ENCODE results near the gene PPEF2.

Gene PPEF2

DNA sequence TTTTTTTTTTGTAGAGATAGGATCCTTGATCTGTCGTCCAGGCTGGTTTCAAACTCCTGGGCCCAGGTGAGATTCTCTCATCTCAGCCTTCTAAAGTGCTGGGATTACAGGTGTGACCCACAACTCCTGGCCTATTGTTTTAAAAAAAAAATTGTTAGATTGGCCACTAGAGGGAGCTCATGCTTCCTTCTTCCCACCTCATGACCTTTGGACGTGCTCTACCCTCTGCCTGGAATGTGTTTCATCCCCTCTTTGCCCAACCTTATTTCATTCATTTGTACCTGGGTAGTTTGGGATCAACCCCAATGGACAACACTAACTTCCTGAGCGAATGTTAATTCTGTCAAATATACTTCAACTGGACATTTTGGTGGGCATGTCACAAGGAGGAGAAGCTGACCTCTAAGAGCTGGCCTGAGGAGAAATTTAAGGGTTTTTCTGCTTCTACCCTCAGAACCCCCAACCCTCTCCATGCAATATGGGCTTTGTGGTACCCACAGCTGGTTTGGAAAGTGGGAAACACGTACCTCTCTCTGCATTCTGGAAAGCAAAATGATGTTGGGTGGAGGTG is 6.4 kb downstream of the PPEF2 start:
- no peak for FAIRE-seq

DNA sequence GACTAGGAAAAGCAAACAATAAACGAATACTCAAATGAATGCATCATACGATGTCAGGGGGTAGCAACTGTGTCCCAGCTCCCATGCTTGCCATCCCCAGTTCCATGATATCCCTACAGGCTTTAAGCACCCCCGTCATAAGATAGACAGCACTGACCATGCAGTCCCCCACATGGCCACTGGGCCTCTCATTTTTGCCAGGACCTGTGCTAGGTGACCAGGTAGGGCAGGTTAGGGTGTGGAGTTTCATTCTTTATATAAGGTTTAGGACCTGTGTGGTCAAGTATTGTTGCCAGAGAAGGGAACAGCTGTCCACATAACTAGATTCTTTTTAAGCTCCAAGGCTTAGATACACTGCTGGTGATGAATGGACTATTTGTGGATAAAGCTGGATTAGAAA is 9.7 kb downstream of the PPEF2 start:
- FAIRE-seq = no peak

DNA sequence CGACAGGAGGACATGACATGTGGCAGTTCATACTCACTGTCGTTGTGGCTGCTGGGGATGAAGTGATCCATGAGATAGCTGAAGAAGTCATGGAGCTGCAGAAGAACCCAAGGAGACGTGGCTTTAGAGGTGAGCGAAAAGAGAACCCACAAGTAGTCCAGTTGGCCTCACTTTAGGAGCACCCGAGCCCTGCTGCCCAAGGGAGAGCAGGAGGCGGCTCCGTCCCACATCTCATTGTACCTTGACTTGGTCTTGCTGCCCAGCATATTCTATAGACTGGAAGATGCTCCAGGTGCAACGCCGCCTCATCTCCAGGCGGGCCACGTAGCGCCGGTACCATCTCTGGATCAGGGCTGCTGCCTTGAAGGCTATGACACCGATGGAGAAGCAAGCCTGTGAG is 10.6 kb downstream of the PPEF2 start:
- no peak for FAIRE-seq

DNA sequence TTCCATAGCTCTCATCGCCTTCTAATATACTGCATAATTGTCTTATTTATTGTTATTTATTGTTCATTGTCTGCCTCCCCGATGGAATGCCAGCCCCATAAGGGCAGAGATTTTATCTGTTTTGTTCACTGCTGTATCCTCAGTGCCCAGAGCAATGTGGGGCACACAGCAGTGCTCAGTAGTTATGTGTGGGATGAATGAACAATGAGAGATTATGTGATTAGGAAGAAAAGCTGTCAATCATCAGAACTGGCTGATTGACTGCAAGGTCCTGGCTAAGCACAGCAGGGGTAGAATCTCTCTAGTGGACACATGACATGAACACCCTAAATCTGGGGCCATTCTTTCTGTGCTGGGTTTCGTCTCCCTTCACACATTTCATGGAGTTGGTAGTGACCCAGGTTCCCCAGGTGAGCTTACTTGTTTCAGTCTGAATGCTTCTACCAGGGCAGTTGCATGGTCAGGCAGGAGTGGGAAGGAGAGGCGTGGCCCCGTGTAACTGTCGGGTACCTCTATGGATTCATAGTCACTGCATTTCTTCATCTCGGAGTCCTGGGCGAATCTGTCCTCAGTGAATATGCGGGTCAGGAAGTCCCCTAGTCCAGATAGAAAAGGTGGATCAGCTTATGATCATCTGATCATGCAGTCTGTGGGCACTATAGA is 12.6 kb downstream of the PPEF2 start:
- no peak for FAIRE-seq

DNA sequence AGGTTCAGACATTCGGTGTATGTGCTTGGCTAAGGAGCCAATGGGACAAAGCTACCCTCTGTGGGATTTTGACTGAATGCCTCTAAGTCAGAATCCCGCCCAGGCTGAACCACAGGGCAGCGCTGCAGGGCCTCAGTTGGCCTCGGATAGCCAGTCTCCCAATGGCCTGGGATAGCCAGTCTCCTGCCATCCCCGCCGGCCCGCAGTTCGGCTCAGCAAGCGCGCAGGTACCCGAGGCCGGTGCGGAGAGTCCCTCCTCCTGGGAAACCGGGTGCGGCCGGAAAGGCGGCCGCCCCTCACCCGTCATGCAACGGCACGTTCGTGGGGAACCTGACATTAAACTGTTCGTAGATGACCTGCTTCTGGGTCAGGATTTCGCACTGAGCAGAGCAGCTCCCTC is 16.1 kb downstream of the PPEF2 start:
- no peak for FAIRE-seq

DNA sequence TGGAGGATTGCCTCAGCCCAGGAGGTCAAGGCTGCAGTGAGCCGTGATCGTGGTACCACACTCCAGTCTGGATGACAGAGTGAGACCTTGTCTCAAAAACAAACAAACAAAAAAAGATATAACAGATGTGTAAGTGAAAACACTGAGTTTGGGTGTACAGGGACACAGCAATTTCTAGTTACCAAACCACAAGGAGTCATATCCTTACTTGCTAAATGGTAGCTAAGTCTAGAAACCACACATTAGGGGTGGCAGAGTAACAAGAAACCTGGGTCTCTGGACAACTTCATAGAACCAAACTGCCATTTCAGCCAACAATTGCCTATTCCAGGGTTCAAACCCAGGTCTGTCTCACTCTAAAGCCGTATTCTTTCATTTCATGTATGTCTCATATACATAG is 20.8 kb downstream of the PPEF2 start:
- FAIRE-seq = no peak

GRCh38 chr4:75880278-75880677 is 22.0 kb downstream of the PPEF2 start:
- no peak for FAIRE-seq

- no peak for FAIRE-seq
These were observed 24.0 kb downstream of the PPEF2 start for GRCh38 chr4:75878246-75878756.

DNA sequence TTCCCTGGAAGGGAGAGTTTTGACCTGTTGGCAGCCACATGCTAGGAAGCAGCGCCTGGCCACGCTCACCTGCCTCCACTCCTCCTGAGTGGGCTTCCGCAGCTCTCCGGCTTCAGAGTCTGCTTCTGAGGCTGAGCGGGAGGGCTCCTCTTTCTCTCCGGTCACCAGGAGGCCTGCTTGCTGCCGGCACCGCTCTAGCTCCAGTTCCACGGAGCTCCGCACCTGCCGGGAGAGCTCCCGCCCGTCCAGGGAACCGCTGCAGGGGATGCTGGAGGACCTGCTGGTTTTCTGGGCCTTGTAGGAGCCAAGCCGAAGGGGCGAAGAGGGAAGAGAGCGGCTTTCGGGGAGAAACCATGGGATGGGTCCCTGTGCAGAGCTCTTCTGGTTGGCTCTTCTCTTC is 26.0 kb downstream of the PPEF2 start:
- no peak for FAIRE-seq

DNA sequence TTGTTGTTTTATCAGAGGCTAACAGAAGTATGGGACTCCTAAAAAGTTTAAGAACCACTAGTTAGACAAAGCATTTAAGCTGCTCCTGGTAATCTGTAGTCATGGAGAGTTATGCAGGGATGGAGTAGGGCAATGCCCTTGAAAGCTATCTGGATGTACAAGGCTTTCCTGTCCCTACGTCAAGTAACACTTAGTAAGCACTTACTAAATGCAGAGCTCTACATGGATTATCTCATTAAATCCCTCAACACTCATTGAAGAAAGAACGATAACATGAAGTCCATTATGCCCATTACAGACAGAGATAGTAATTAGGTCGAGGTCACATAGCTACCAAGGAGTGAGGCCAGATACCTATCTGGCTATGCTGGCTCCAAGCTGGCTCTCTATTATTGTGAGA is 33.2 kb downstream of the PPEF2 start:
- no peak for FAIRE-seq

- FAIRE-seq = no peak
These were observed 35.1 kb downstream of the PPEF2 start for GRCh38 chr4:75867130-75867529.

DNA sequence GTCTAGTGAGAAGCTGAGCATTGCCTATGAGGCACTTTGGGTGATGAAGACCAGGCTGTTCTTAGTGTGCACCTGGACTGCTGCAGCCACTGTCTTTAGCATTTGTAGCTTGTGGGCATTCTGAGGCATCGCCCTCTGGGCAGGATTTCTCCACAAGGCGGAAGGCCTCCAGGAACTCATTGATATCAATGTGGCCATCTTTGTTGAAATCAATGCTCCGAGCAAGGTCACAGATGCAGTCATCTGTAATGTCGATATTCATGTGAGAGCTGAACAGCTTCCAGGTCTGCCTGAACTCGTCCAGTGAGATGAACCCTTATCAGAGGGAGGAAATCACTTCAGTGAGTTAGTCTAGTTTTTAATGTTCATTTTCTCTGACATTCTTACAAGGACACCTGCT is 41.6 kb downstream of the PPEF2 start:
- FAIRE-seq = no peak

- FAIRE-seq = no peak
These were observed 43.5 kb downstream of the PPEF2 start for GRCh38 chr4:75858721-75859120.

- FAIRE-seq = no peak
These were observed 52.8 kb downstream of the PPEF2 start for GRCh38 chr4:75849461-75849860.

DNA sequence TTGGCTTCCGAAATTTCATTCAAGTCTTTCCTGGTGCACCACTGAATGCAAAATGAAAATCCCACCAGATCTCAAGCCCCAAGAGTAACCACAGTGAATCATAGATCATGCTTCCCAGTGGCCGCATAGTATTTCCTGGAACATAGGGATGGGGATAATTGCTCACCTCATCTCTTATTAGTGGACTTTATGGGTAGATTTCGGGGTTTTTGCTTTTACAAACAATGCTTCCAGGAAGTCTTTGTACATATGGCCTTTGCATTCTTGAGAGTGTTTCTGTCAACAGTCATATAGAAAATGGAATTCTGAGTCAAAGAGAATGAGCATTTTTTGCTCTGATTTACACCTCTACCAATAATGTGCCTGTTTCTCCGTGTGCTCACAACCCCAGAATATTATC is 53.4 kb downstream of the PPEF2 start:
- FAIRE-seq = no peak

- peak; percentile 11 for FAIRE-seq
These were observed 54.0 kb downstream of the PPEF2 start for GRCh38 chr4:75848171-75848760.

- no peak for FAIRE-seq
These were observed 56.3 kb downstream of the PPEF2 start for GRCh38 chr4:75845992-75846391.

DNA sequence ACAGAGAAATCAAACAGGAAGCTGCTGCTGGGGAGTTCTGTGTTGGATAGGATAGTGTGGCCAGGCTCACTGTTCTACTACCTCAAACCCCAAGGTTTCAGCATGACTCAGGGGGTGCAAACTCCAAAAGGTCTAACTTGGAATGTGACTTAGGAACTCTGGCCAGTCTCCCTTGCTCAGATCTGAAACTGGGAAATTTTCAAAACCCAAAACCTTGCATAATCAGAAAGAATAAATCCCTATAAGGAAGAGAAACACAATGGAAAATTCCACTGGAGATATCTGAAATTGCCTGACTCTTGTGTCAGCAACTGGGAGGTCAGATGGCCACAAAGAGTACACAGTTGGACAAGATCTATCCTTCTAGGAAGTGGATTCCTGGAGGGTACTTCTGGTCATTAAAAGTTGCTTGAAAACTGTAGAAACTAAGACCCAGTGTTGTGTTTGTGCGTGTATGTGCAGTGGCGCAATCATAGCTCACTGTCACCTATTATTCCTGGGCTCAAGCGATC is 58.0 kb downstream of the PPEF2 start:
- no peak for FAIRE-seq

DNA sequence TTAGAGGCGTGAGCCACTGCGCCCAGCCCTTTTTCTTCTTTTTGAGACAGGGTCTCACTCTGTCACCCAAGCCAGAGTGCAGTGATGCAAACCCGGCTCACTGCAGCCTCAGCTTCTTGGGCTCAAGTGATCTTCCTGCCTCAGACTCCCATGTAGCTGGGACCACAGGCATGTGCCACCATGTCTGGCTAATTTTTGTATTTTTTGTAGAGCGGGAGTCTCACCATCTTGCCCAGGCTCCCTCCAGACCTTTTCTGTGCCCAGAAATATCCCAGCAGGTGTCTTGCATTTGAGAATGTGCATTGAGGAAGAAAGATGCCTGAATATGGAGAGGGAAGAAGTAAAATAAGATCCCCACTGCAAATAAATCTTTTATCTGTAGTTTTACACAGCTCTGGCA is 58.7 kb downstream of the PPEF2 start:
- no peak for FAIRE-seq

GRCh38 chr4:75841641-75842520 is 60.4 kb downstream of the PPEF2 start:
- FAIRE-seq = no peak

DNA sequence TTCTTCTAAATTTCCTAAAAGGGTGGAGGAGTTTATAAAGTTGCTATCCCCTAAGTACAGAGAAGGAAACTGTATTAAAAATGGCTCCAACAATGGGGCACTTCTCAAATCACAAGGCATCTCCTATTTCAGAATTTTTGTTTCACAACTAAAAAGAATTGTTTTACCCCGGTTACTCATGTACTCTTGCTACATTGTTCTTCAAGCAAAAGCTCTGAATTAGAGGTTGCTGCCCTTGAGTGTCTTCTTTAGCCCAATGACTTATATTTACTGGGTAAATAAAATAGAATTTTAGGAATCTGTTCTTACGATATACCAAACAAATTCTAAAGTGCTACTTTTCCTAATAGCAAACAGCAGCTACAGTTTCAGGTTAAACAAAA is 67.5 kb downstream of the PPEF2 start:
- FAIRE-seq = no peak

- FAIRE-seq = no peak
These were observed 68.0 kb downstream of the PPEF2 start for GRCh38 chr4:75834095-75834771.

Measured in A204.1 (cell line).